HCEC 1CT (cell line): ENCODE data around the gene TPPP.

ENCODE experiments used
- DNase-seq: peaks from one replicate; pipeline ENCODE4 v3.0.0-alpha.2; 2017

The TPPP gene

GRCh38 chr5:676699-677076 lies 16.5 kb downstream of the TPPP start:
- no peak for DNase-seq

- DNase-seq = no peak
Measured at GRCh38 chr5:675871-676698, 17.1 kb downstream of the TPPP start.

GRCh38 chr5:675111-675870 lies 17.9 kb downstream of the TPPP start:
- DNase-seq = no peak

GRCh38 chr5:674630-675011 lies 18.5 kb downstream of the TPPP start:
- no peak for DNase-seq

- DNase-seq = no peak
Measured at GRCh38 chr5:673831-674629, 19.1 kb downstream of the TPPP start.

GRCh38 chr5:673161-673830 lies 19.9 kb downstream of the TPPP start:
- DNase-seq = no peak

GRCh38 chr5:672329-673160 lies 20.6 kb downstream of the TPPP start:
- peak; percentile 63 for DNase-seq

GRCh38 chr5:671459-672328 lies 21.5 kb downstream of the TPPP start:
- peak; percentile 31 for DNase-seq

- no peak for DNase-seq
Measured at GRCh38 chr5:670396-671270, 22.5 kb downstream of the TPPP start.

GRCh38 chr5:669842-670395 lies 23.2 kb downstream of the TPPP start:
- no peak for DNase-seq

- no peak for DNase-seq
Measured at GRCh38 chr5:669111-669841, 23.9 kb downstream of the TPPP start.

GRCh38 chr5:668283-668995 lies 24.7 kb downstream of the TPPP start:
- no peak for DNase-seq

GRCh38 chr5:666816-667498 lies 26.2 kb downstream of the TPPP start:
- no peak for DNase-seq

GRCh38 chr5:665956-666711 lies 27.0 kb downstream of the TPPP start:
- DNase-seq = no peak

GRCh38 chr5:665541-665955 lies 27.6 kb downstream of the TPPP start:
- no peak for DNase-seq

GRCh38 chr5:664994-665360 lies 28.2 kb downstream of the TPPP start:
- no peak for DNase-seq
